HL-60/S4 (cell line): Measurements from ENCODE around the gene GLRX2.
"Not testable (repeated sequence)": the region's sequence is repeated elsewhere in the genome, so short reads cannot be mapped to it uniquely, and the experiment has no call there.

Experiments used
- in situ Hi-C: fragments of 300-500 bp; cut with MboI; formaldehyde crosslinking; loops from 2 replicates; pipeline ENCODE4 v1.14.3; 2022; ENCODE audit warnings: low sequenced_read_pairs

Gene GLRX2

GRCh38 chr1:193104907-193105820 is at the start of gene GLRX2:
Gene GLRX2 (minus strand): TSS chr1:193105414. CDS start chr1:193105382, 32 bp downstream.
- in situ Hi-C loops = no loop called here

GRCh38 chr1:193144999-193145398 is 39.8 kb upstream of the GLRX2 start:
- in situ Hi-C loops = no loop called here

GRCh38 chr1:193144361-193144938 is 39.2 kb upstream of the GLRX2 start:
- in situ Hi-C loops = no loop called here

- in situ Hi-C loops = no loop called here
These were observed 38.1 kb upstream of the GLRX2 start for GRCh38 chr1:193143285-193143684.

GRCh38 chr1:193142409-193142808 is 37.2 kb upstream of the GLRX2 start:
- in situ Hi-C loops = no loop called here

- in situ Hi-C loops = no loop called here
These were observed 36.6 kb upstream of the GLRX2 start for GRCh38 chr1:193141804-193142203.

GRCh38 chr1:193140254-193140653 is 35.0 kb upstream of the GLRX2 start:
- in situ Hi-C loops = no loop called here

GRCh38 chr1:193131266-193131860 is 26.1 kb upstream of the GLRX2 start:
- in situ Hi-C loops = no loop called here

GRCh38 chr1:193125369-193125768 is 20.2 kb upstream of the GLRX2 start:
- in situ Hi-C loops = no loop called here

- in situ Hi-C loops = no loop called here
These were observed 18.5 kb upstream of the GLRX2 start for GRCh38 chr1:193123751-193124150.

GRCh38 chr1:193121616-193122593 is 16.7 kb upstream of the GLRX2 start, which contains the start of gene CDC73:
Gene CDC73 (plus strand): TSS chr1:193122031. CDS start chr1:193122201, 170 bp downstream.
- in situ Hi-C loops = no loop called here

- in situ Hi-C loops = no loop called here
These were observed 15.5 kb upstream of the GLRX2 start for GRCh38 chr1:193120604-193121166.

GRCh38 chr1:193118803-193119730 is 13.9 kb upstream of the GLRX2 start:
- in situ Hi-C loops = no loop called here

GRCh38 chr1:193118194-193118593 is 13.0 kb upstream of the GLRX2 start:
- in situ Hi-C loops = no loop called here

GRCh38 chr1:193117167-193117566 is 12.0 kb upstream of the GLRX2 start:
- in situ Hi-C loops = not testable (repeated sequence)

GRCh38 chr1:193115629-193116227 is 10.5 kb upstream of the GLRX2 start:
- in situ Hi-C loops = no loop called here

GRCh38 chr1:193114485-193115095 is 9.4 kb upstream of the GLRX2 start:
- in situ Hi-C loops = no loop called here

GRCh38 chr1:193113992-193114332 is 8.7 kb upstream of the GLRX2 start:
- in situ Hi-C loops = no loop called here
